Subcutaneous abdominal adipose tissue (tissue), 5 donors: ENCODE data around the gene PPP6R2.
"Not testable (repeated sequence)": the region's sequence is repeated elsewhere in the genome, so short reads cannot be mapped to it uniquely, and the experiment has no call there.

Source experiments
- H3K27ac ChIP-seq: one replicate; pipeline ENCODE4 v1.7.0; 2013; ENCODE audit warnings: low read depth, mild to moderate bottlenecking, inconsistent platforms, low read length, moderate library complexity
- H3K27me3 ChIP-seq, 5 donors: one replicate each; pipeline ENCODE4 v1.7.0; 2013; ENCODE audit warnings: low read length in 5 of 5, inconsistent platforms in 1 of 5; ENCODE audit not compliant: control insufficient read depth in 5 of 5, insufficient read depth in 4 of 5
- H3K36me3 ChIP-seq, 5 donors: one replicate each; pipeline ENCODE4 v1.7.0; 2013; ENCODE audit warnings: low read length in 5 of 5; ENCODE audit not compliant: control insufficient read depth in 5 of 5, insufficient read depth in 5 of 5
- H3K4me1 ChIP-seq, 5 donors: one replicate each; pipeline ENCODE4 v1.7.0; 2013; ENCODE audit warnings: low read length in 5 of 5, mild to moderate bottlenecking in 3 of 5, moderate library complexity in 1 of 5; ENCODE audit not compliant: control insufficient read depth in 5 of 5, insufficient read depth in 5 of 5
- H3K4me3 ChIP-seq, 5 donors: one replicate each; pipeline ENCODE4 v1.7.0; 2013; ENCODE audit warnings: low read length in 5 of 5, low read depth in 1 of 5
- H3K9ac ChIP-seq, 5 donors: one replicate each; pipeline ENCODE4 v1.7.0; 2013; ENCODE audit warnings: low read length in 5 of 5, mild to moderate bottlenecking in 4 of 5, moderate library complexity in 3 of 5
- H3K9me3 ChIP-seq, 5 donors: one replicate each; pipeline ENCODE4 v1.7.0; 2013; ENCODE audit warnings: low read length in 5 of 5; ENCODE audit not compliant: control insufficient read depth in 5 of 5
- donor health status: healthy.
- donor health status: healthy.
- donor health status: healthy.
- donor health status: healthy.
- donor health status: healthy.

Gene PPP6R2

DNA sequence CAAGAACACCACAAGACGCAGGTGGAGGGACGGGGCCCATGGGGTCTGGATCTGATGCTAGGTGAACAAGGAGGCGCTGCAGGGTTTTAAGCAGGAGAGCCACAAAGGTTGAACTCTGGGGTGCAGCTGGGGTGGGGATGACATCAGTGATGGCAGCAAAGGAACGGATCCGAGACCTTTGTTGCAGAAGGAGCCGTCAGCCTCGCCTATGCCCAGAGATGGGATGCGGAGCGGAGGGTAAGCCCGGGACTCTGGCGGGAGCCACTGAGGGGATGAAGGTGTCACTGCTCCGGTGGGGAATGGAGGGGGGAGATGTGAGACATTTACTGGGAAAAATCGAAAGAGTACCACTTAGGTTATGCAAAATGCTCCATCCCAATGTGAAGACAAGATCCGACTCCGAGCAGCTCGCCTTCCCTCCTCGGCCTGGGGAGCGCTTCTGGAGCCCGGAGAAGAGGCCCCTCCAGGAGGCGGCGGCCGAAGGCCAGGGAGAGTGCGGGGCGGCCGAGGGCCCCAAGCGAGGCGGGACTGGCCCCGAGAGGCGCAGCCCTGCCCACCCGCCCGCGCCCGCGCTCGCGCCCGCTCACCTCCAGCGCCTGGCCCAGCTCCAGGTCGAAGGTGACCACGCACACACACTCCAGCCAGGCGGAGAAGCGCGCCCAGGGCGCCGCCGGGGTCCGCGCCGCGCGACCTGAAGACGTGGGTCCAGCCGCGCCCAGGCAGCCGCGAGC, 16.7 kb upstream of the PPP6R2 start:
- Histone ChIP-seq H3K9ac (peak overlapping the region in 4 of 5 donors; percentile 51 to 71 (median 60)), H3K27me3 (no peaks in the 10 kb centered on the region), H3K4me1 (peaks cover 3 to 23% (median 17%) of the 10 kb centered on the region in 5 donors), H3K4me3 (peak overlapping the region; percentile 68 to 86 (median 71)), H3K36me3 (no peaks in the 10 kb centered on the region), H3K27ac (no peak overlapping the region), H3K9me3 (no peaks in the 10 kb centered on the region)

DNA sequence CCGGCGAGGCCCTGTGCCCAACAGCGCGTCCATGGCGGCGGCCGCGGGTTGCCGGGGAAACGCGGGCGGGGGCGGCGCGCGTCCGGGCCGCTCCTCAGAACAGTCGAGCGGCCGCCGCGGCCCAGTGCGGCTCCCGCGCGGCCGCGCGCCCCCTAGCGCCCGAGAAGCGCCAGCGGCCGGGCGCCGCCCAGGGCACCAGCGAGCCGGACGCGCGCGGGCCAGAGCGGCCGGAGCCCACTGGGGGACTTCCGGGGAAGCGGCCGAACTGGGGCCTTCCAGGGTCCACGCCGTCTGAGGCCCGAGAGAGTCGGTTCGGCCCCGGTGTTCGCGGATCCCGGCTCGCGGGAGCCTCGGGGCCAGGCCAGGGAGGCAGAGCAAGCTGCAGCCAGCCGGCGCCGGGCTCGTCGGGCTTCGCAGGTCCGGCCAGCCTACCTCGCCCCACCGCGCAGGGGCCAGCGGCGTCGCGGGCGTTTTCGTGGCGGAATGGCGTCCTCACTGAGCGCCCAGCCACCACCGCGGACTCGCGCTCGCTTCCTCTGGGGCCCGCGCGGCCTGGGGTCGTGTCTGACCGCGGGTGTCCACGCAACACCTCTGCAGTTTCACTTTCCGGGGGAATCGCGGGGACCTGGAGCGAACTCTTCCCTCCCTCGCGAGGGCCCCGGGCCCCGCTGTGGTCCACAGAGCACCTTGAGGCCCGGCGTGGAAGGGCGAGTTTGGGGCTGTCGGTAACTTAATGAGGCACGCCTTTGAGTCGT, 16.0 kb upstream of the PPP6R2 start, which contains the start of gene DENND6B:
Gene DENND6B, minus strand, starts transcription at position 57 of the 755 bp plus-strand sequence. Its CDS starts 24 bp downstream, at position 33.
- H3K9ac ChIP-seq: peak within 1 kb of the TSS; percentile 26 to 98 (median 91)
- peak within 1 kb of the TSS; percentile 72 to 86 (median 75) for H3K4me3 ChIP-seq
- peaks cover 3 to 23% (median 17%) of the 10 kb centered on the region in 5 donors for H3K4me1 ChIP-seq
- no peaks in the 10 kb centered on the region for H3K9me3 ChIP-seq
- no peaks in the 10 kb centered on the region for H3K36me3 ChIP-seq
- peak within 1 kb of the TSS; percentile 87 for H3K27ac ChIP-seq
- no peaks in the 10 kb centered on the region for H3K27me3 ChIP-seq

DNA sequence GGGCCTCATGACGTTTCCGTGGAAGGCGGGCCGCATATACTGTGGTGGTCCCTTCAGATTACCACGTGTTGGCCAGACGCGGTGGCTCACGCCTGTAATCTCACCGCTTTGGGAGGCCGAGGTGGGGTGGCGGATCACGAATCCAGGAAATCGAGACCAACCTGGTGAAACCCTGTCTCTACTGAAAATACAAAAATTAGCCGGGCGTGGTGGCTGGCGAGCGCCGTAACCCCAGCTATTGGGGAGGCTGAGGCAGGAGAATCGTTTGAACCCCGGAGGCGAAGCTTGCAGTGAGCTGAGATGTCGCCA, 15.5 kb upstream of the PPP6R2 start:
- Histone ChIP-seq H3K9me3 (no peaks in the 10 kb centered on the region), H3K27ac (peak overlapping the region; percentile 87), H3K4me3 (peak overlapping the region; percentile 72 to 86 (median 75)), H3K9ac (peak overlapping the region; percentile 26 to 98 (median 91)), H3K36me3 (no peaks in the 10 kb centered on the region), H3K27me3 (no peaks in the 10 kb centered on the region), H3K4me1 (peaks cover 3 to 23% (median 17%) of the 10 kb centered on the region in 5 donors)

DNA sequence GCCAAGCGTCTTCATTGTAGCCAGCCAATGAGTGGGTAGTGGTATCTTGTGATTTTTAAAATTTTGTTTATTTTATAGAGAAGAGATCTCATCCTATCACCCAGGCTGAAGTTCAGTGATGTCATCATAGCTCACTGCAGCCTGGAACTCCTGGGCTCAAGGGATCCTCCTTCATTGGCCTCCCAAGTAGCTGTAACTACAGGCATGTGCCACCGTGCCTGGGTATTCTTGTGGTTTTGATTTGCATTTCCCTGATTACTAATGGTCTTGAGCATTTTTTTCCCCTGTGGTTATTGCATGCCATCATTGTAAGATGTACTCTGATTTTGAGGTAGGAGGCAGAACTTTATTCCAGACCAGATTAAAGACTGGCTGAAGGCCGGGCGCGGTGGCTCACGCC, 13.9 kb upstream of the PPP6R2 start:
- Histone ChIP-seq H3K36me3 (no peaks in the 10 kb centered on the region), H3K9me3 (no peaks in the 10 kb centered on the region), H3K4me1 (peaks cover 3 to 23% (median 17%) of the 10 kb centered on the region in 5 donors), H3K9ac (no peak overlapping the region), H3K27me3 (no peaks in the 10 kb centered on the region), H3K4me3 (no peak overlapping the region), H3K27ac (no peak overlapping the region)

DNA sequence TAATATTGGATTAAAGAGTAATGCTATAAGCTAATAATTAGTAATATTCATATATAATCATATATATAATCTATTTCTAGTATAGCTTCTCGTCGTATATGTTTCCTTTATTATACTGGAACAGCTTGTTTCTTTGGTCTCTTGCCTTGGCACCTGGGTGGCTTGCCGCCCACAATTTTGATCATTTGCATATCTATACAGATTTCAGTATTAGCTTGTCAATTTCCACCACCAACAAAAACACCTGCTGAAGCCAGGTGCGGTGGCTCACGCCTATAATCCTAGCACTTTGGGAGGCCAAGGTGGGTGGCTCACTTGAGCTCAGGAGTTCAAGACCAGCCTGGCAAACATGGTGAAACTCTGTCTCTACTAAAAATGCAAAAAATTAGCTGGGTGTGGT, 8.7 kb upstream of the PPP6R2 start:
- H3K36me3 ChIP-seq, H3K27me3 ChIP-seq, H3K27ac ChIP-seq, H3K4me3 ChIP-seq, H3K9me3 ChIP-seq, H3K9ac ChIP-seq, H3K4me1 ChIP-seq: not testable (repeated sequence)

DNA sequence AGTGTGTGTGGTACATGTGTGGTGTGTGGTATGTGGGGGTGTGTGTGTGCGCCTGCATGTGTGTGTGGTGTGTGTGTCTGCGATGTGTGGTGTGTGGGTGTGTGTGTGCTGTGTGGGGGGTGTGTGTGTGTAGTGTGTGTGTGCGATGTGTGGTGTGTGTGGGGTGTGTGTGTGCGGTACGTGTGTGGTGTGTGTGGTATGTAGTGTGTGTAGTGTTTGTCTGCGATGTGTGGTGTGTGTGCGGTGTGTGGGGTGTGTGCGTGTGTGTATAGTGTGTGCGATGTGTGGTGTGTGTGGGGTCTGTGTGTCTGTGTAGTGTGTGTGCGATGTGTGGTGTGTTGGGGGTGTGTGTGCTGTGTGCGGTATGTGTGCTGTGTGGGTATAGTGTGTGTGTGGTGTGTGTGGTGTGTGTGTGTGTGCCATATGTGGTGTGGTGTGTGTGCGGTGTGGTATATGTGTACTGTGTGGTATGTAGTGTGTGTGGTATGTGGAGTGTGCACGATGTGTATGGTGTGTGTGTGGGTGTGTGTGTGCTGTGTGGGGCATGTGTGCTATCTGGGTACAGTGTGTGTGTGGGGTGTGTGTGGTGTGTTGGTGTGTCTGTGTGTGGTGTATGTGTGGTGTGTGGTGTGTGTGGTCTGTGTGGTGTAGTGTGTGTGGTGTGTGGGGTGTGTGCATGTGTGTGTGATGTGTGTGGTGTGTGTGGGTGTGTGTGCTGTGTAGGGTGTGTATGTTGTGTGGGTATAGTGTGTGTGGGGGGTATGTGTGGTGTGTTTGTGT, 5.7 kb upstream of the PPP6R2 start:
- peaks cover 0 to 6% (median 5%) of the 10 kb centered on the region in 5 donors for H3K4me1 ChIP-seq
- no peaks in the 10 kb centered on the region for H3K27me3 ChIP-seq
- H3K9me3 ChIP-seq: no peaks in the 10 kb centered on the region
- no peak overlapping the region for H3K27ac ChIP-seq
- no peak overlapping the region for H3K4me3 ChIP-seq
- H3K9ac ChIP-seq: no peak overlapping the region
- H3K36me3 ChIP-seq: no peaks in the 10 kb centered on the region

DNA sequence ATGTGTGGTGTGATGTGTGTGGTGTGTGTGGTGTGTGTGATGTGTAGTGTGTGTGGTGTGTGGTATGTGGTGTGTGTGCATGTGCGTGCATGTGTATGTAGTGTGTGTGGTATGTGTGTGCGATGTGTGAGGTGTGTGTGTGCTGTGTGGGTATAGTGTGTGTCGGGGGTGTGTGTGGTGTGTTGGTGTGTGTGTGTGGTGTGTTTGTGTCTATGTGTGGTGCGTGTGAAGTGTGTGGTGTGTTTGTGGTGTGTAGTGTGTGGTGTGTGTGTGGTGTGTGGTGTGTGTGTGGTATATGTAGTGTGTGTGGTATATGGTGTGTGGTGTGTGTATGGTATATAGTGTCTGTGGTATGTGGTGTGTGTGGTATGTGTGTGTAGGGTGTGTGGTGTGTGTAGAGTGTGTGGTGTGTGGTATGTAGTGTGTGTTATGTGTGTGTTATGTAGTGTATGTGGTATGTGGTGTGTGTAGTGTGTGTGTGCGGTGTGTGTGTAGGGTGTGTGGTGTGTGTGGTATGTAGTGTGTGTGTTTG, 5.0 kb upstream of the PPP6R2 start:
- H3K9ac ChIP-seq: no peak overlapping the region

DNA sequence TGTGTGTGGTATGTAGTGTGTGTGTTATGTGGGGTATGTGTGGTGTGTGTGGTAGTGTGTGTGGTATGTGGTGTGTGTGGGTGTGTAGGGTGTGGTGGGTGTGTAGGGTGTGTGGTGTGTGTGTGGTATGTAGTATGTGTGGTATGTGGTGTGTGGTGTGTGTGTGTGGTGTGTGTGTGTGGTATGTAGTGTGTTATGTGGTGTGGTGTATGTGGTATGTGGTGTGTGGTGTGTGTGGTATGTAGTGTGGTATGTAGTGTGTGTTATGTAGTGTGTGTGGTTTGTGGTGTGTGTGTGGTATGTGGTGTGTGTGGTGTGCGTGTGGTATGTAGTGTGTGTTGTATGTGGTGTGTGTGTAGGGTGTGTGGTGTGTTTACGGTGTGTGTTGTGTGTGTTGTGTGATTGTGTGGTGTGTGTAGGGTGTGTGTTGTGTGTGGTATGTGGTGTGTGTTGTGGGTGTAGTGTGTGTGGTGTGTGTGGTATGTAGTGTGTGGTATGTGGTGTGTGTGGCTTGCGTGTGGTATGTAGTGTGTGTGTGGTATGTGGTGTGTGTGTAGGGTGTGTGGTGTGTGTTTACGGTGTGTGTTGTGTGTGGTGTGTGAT, 4.2 kb upstream of the PPP6R2 start:
- H3K9ac ChIP-seq: no peak overlapping the region
- no peaks in the 10 kb centered on the region for H3K27me3 ChIP-seq
- H3K36me3 ChIP-seq: no peaks in the 10 kb centered on the region
- peaks cover 0 to 12% (median 10%) of the 10 kb centered on the region in 5 donors for H3K4me1 ChIP-seq
- no peak overlapping the region for H3K4me3 ChIP-seq
- no peaks in the 10 kb centered on the region for H3K9me3 ChIP-seq
- no peak overlapping the region for H3K27ac ChIP-seq

More for the DNA sequence above, 5.0 kb upstream of the PPP6R2 start:
- Histone ChIP-seq H3K27me3 (no peaks in the 10 kb centered on the region), H3K27ac (no peak overlapping the region), H3K36me3 (no peaks in the 10 kb centered on the region), H3K4me1 (peaks cover 0 to 12% (median 10%) of the 10 kb centered on the region in 5 donors), H3K9me3 (no peaks in the 10 kb centered on the region), H3K4me3 (no peak overlapping the region)

DNA sequence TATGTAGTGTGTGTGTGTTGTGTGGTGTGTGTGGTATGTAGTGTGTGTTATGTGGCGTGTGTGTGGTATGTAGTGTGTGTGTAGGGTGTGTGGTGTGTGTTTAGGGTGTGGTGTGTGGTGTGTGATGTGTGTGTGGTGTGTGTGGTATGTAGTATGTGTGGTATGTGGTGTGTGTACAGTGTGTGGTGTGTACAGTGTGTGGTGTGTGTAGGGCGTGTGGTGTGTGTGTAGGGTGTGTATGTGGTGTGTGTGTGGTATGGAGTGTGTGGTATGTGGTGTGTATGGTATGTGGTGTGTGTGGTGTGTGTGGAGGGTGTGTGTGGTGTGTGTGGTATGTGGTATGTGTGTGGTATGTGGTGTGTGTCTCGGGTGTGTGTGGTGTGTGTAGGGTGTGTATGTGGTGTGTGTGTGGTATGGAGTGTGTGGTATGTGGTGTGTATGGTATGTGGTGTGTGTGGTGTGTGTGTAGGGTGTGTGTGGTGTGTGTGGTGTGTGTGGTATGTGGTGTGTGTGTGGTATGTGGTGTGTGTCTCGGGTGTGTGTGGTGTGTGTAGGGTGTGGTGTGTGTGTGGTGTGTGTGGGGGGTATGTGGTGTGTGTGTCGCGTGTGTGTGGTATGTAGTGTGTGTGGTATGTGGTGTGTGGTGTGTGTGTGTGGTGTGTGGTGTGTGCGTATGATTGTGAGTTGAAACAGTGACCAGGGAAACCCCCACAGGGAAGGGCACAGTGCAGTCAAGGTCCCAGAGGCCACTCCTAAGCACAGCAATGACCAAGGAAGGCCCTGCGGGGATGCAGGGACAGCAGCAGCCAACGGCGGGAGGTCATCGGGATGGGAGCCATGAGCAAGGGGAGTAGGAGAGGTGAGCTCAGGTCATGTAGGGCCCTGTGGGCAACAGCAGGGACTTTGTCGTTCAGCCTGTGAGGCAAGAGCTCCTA, 2.9 kb upstream of the PPP6R2 start:
- Histone ChIP-seq H3K27ac (no peak overlapping the region), H3K4me3 (no peak overlapping the region)

More for the DNA sequence above, 2.9 kb upstream of the PPP6R2 start:
- H3K27me3 ChIP-seq: no peaks in the 10 kb centered on the region
- no peaks in the 10 kb centered on the region for H3K36me3 ChIP-seq
- no peak overlapping the region for H3K9ac ChIP-seq
- peaks cover 0 to 12% (median 10%) of the 10 kb centered on the region in 5 donors for H3K4me1 ChIP-seq
- H3K9me3 ChIP-seq: no peaks in the 10 kb centered on the region
